GM18868 (cell line): Measurements from ENCODE around the gene FARP2.
"Not testable (repeated sequence)": the region's sequence is repeated elsewhere in the genome, so short reads cannot be mapped to it uniquely, and the experiment has no call there.

Source experiments
- ATAC-seq: cut with Tn5 transposase; IDR thresholded peaks from one replicate; pipeline ENCODE4 v1.9.1; 2021; ENCODE audit warnings: mild to moderate bottlenecking, moderate library complexity; ENCODE audit not compliant: unreplicated experiment

FARP2 gene

GRCh38 chr2:241519669-241520068, 163.6 kb downstream of the FARP2 start:
- no peak for ATAC-seq

GRCh38 chr2:241522477-241522876, 166.4 kb downstream of the FARP2 start:
- no peak for ATAC-seq

- not testable (repeated sequence) for ATAC-seq
These were observed 170.0 kb downstream of the FARP2 start for GRCh38 chr2:241525818-241526780.

GRCh38 chr2:241530571-241530970, 174.5 kb downstream of the FARP2 start:
- no peak for ATAC-seq

GRCh38 chr2:241531161-241531722, 175.2 kb downstream of the FARP2 start:
- no peak for ATAC-seq

- ATAC-seq, result no peak
These were observed 176.1 kb downstream of the FARP2 start for GRCh38 chr2:241532168-241532567.

GRCh38 chr2:241532733-241533601, 176.9 kb downstream of the FARP2 start:
- no peak for ATAC-seq

- ATAC-seq, result no peak
These were observed 178.2 kb downstream of the FARP2 start for GRCh38 chr2:241534293-241534692.

GRCh38 chr2:241534701-241535375, 178.8 kb downstream of the FARP2 start:
- ATAC-seq, result no peak

- no peak for ATAC-seq
These were observed 180.0 kb downstream of the FARP2 start for GRCh38 chr2:241535871-241536655.

- ATAC-seq, result no peak
These were observed 182.9 kb downstream of the FARP2 start for GRCh38 chr2:241538838-241539615.

- ATAC-seq, result no peak
These were observed 183.7 kb downstream of the FARP2 start for GRCh38 chr2:241539616-241540374.

- ATAC-seq, result no peak
These were observed 184.3 kb downstream of the FARP2 start for GRCh38 chr2:241540401-241540770.

- no peak for ATAC-seq
These were observed 184.9 kb downstream of the FARP2 start for GRCh38 chr2:241540771-241541561.

- ATAC-seq, result no peak
These were observed 185.6 kb downstream of the FARP2 start for GRCh38 chr2:241541564-241542277.

- ATAC-seq, result no peak
These were observed 186.2 kb downstream of the FARP2 start for GRCh38 chr2:241542278-241542605.
